Upper lobe of left lung (tissue), 4 donors: ENCODE results near the gene LAMA5.

Experiments
- CTCF ChIP-seq, 6 experiments: fragments of 450-650 bp in 4 of 6; fragments of 200-600 bp in 2 of 6; sonication (generic) in 2 of 6; IDR thresholded peaks; one replicate each; pipeline ENCODE4 v1.5.1; 2016 to 2019; ENCODE audit warnings: antibody characterized with exemption in 6 of 6
- POLR2A ChIP-seq, 4 donors: fragments of 450-650 bp; IDR thresholded peaks; one replicate each; pipeline ENCODE4 v1.5.1; 2016 to 2017; ENCODE audit warnings: antibody characterized with exemption in 4 of 4, mild to moderate bottlenecking in 2 of 4

GRCh38 chr20:62311150-62311549 lies 56.0 kb downstream of the LAMA5 start:
- TF ChIP-seq CTCF (IDR thresholded peaks at IDR 0.05): no peak
- no peak for TF ChIP-seq POLR2A (IDR thresholded peaks at IDR 0.05)
